ENCODE data around the gene TM2D1.

- TF ChIP-seq EZH2 (IDR thresholded peaks at IDR 0.05) (no peak), CTCF (IDR thresholded peaks at IDR 0.05) (no peak), EZH2phosphoT487 (IDR thresholded peaks at IDR 0.05) (no peak)
Measured at GRCh38 chr1:61639608-61640336, 85.2 kb downstream of the TM2D1 start.

Measured in neural progenitor cell (in vitro differentiated cells).